Measurements from ENCODE around the gene CPLX3.

Gene CPLX3

GRCh38 chr15:74821790-74822158, 4.7 kb upstream of the CPLX3 start:
- DNase-seq (ENCODE audit: low read depth): no peak
- no peak for TF ChIP-seq MYC (IDR thresholded peaks at IDR 0.05; ENCODE audit: low read depth, low read length)
- no peak overlapping the region for H3K4me3 ChIP-seq (ENCODE audit: low read depth, low read length)

GRCh38 chr15:74822233-74822632, 4.2 kb upstream of the CPLX3 start:
- H3K4me3 ChIP-seq (ENCODE audit: low read depth, low read length): no peak overlapping the region
- DNase-seq (ENCODE audit: low read depth): no peak
- TF ChIP-seq MYC (IDR thresholded peaks at IDR 0.05; ENCODE audit: low read depth, low read length) (no peak), POLR2A (IDR thresholded peaks at IDR 0.05; ENCODE audit: extremely low read depth, insufficient read length) (no peak), CTCF (IDR thresholded peaks at IDR 0.05; ENCODE audit: low read depth, low read length) (no peak)

GRCh38 chr15:74823324-74823723, 3.1 kb upstream of the CPLX3 start:
- H3K4me3 ChIP-seq (ENCODE audit: low read depth, low read length): no peak overlapping the region
- no peak for DNase-seq (ENCODE audit: low read depth)
- no peak for TF ChIP-seq CTCF (IDR thresholded peaks at IDR 0.05; ENCODE audit: low read depth, low read length)
- TF ChIP-seq POLR2A (IDR thresholded peaks at IDR 0.05; ENCODE audit: extremely low read depth, insufficient read length): no peak
- TF ChIP-seq MAX (IDR thresholded peaks at IDR 0.05; ENCODE audit: low read depth, low read length): no peak
- TF ChIP-seq MYC (IDR thresholded peaks at IDR 0.05; ENCODE audit: low read depth, low read length): no peak

GRCh38 chr15:74824976-74825375, 1.5 kb upstream of the CPLX3 start:
- TF ChIP-seq MAX (IDR thresholded peaks at IDR 0.05; ENCODE audit: low read depth, low read length): no peak
- TF ChIP-seq CTCF (IDR thresholded peaks at IDR 0.05; ENCODE audit: low read depth, low read length): no peak
- TF ChIP-seq MYC (IDR thresholded peaks at IDR 0.05; ENCODE audit: low read depth, low read length): no peak
- no peak for TF ChIP-seq POLR2A (IDR thresholded peaks at IDR 0.05; ENCODE audit: extremely low read depth, insufficient read length)
- H3K4me3 ChIP-seq (ENCODE audit: low read depth, low read length): no peak overlapping the region
- DNase-seq (ENCODE audit: low read depth): no peak

GRCh38 chr15:74825866-74826265, 561 bp upstream of the CPLX3 start:
- DNase-seq (ENCODE audit: low read depth): no peak
- H3K4me3 ChIP-seq (ENCODE audit: low read depth, low read length): no peak overlapping the region
- TF ChIP-seq MAX (IDR thresholded peaks at IDR 0.05; ENCODE audit: low read depth, low read length) (no peak), POLR2A (IDR thresholded peaks at IDR 0.05; ENCODE audit: extremely low read depth, insufficient read length) (no peak), MYC (IDR thresholded peaks at IDR 0.05; ENCODE audit: low read depth, low read length) (no peak), CTCF (IDR thresholded peaks at IDR 0.05; ENCODE audit: low read depth, low read length) (no peak)

- DNase-seq (ENCODE audit: low read depth): no peak
- no peak for TF ChIP-seq MAX (IDR thresholded peaks at IDR 0.05; ENCODE audit: low read depth, low read length)
- no peak for TF ChIP-seq POLR2A (IDR thresholded peaks at IDR 0.05; ENCODE audit: extremely low read depth, insufficient read length)
- TF ChIP-seq CTCF (IDR thresholded peaks at IDR 0.05; ENCODE audit: low read depth, low read length): no peak
- TF ChIP-seq MYC (IDR thresholded peaks at IDR 0.05; ENCODE audit: low read depth, low read length): no peak
- H3K4me3 ChIP-seq (ENCODE audit: low read depth, low read length): no peak overlapping the region
These were observed 494 bp downstream of the CPLX3 start for GRCh38 chr15:74826921-74827320.

Data from NB4 (cell line).